Activated CD8-positive, alpha-beta memory T cell treated with anti-CD3 and anti-CD28 coated beads, Interleukin-2, amount 10 ng/mL, durations not matched to agents 7 days and 5 days (primary cell): ENCODE measurements around the gene APOA1. TPM values are rescaled to one million over a fixed set of nuclear protein-coding genes. Genes with fewer than 3 reads are reported as not detected.
A peak's percentile ranks its signal among the peaks of the same experiment; 100 is the strongest.

Experiments used
- ATAC-seq: fragments of 150-1000 bp; cut with Tn5 transposase; one replicate; pipeline ENCODE4 v1.10.0; 2021; ENCODE audit warnings: moderate library complexity
- CTCF ChIA-PET: fragments of 350-600 bp; sonication (Branson Sonifier 250); formaldehyde crosslinking; loops from one replicate; lab custom pipeline; 2021; ENCODE audit warnings: antibody characterized with exemption; lab: Charles Lee
- DNase-seq: peaks from one replicate; pipeline ENCODE4 v3.0.0-alpha.2; 2020
- H3K27ac Mint-ChIP-seq: one replicate; pipeline ENCODE4 v1.8.0; 2021; ENCODE audit warnings: mild to moderate bottlenecking, mixed read lengths
- H3K27me3 Mint-ChIP-seq: one replicate; pipeline ENCODE4 v1.8.0; 2021; ENCODE audit warnings: mixed read lengths
- H3K36me3 Mint-ChIP-seq: one replicate; pipeline ENCODE4 v1.8.0; 2021; ENCODE audit warnings: mild to moderate bottlenecking, mixed read lengths
- H3K4me1 Mint-ChIP-seq: one replicate; pipeline ENCODE4 v1.8.0; 2021; ENCODE audit warnings: mixed read lengths
- H3K4me3 Mint-ChIP-seq: one replicate; pipeline ENCODE4 v1.8.0; 2021; ENCODE audit warnings: mild to moderate bottlenecking, moderate library complexity, mixed read lengths
- H3K9me3 Mint-ChIP-seq: one replicate; pipeline ENCODE4 v1.8.0; 2022; ENCODE audit warnings: low read depth, mixed read lengths
- total RNA-seq, 2 experiments: library from RNA; stranded (reverse); gene quantifications; one replicate each; pipeline ENCODE4 v1.2.3, GENCODE V29; 2021

APOA1 gene
- total RNA-seq, result under 1 TPM in 1 of 2 experiments, not detected in 1; 0.23 TPM

GRCh38 chr11:116837231-116838091, at the start of gene APOA1:
Gene APOA1, minus strand, starts transcription at chr11:116837622. Its CDS starts 235 bp downstream, at chr11:116837387.
- Mint-ChIP-seq H3K36me3 (no peaks in the 10 kb centered on the region), H3K4me1 (peaks cover 12% of the 10 kb centered on the region), H3K9me3 (no peaks in the 10 kb centered on the region), H3K27ac (no peak within 1 kb of the TSS), H3K27me3 (no peaks in the 10 kb centered on the region), H3K4me3 (no peak within 1 kb of the TSS)
- no peak for DNase-seq
- no peak for ATAC-seq
- CTCF ChIA-PET, result interaction anchor here (1.3 to 7.5 kb wide), 7 partner anchors 14 to 257 kb away, joined by 4 to 187 read pairs (median 7); partner anchors contain the start of genes APOA5, BUD13 and ZPR1

- Mint-ChIP-seq H3K4me3 (no peak overlapping the region), H3K4me1 (peaks cover 18% of the 10 kb centered on the region), H3K27me3 (no peaks in the 10 kb centered on the region), H3K27ac (no peak overlapping the region), H3K36me3 (peaks cover 7% of the 10 kb centered on the region), H3K9me3 (no peaks in the 10 kb centered on the region)
- DNase-seq, result no peak
- ATAC-seq, result no peak
- CTCF ChIA-PET, result interaction anchor here (1.6 to 1.9 kb wide), 2 partner anchors 50 to 220 kb away, joined by 4 to 6 read pairs; no protein-coding TSS in a partner anchor
Observed at GRCh38 chr11:116885951-116886655, 48.7 kb upstream of the APOA1 start.

GRCh38 chr11:116882386-116882785, 45.0 kb upstream of the APOA1 start:
- Mint-ChIP-seq H3K9me3 (no peaks in the 10 kb centered on the region), H3K27ac (no peak overlapping the region), H3K4me3 (no peak overlapping the region), H3K4me1 (peaks cover 9% of the 10 kb centered on the region), H3K36me3 (peaks cover 4% of the 10 kb centered on the region), H3K27me3 (no peaks in the 10 kb centered on the region)
- CTCF ChIA-PET, result interaction anchor here (1.2 to 5.2 kb wide), 2 partner anchors 43 to 224 kb away, joined by 3 to 49 read pairs; no protein-coding TSS in a partner anchor
- DNase-seq (no peak), ATAC-seq (no peak)

- ATAC-seq (no peak), DNase-seq (no peak)
- H3K27ac Mint-ChIP-seq, result no peak overlapping the region
- no peaks in the 10 kb centered on the region for H3K9me3 Mint-ChIP-seq
- peaks cover 4% of the 10 kb centered on the region for H3K36me3 Mint-ChIP-seq
- CTCF ChIA-PET, result interaction anchor here (1.3 to 5.2 kb wide), 5 partner anchors 26 to 225 kb away, joined by 3 to 49 read pairs (median 13); partner anchors contain the start of gene APOA5
- no peak overlapping the region for H3K4me3 Mint-ChIP-seq
- no peaks in the 10 kb centered on the region for H3K27me3 Mint-ChIP-seq
- H3K4me1 Mint-ChIP-seq, result peaks cover 9% of the 10 kb centered on the region
Observed at GRCh38 chr11:116881143-116881542, 43.7 kb upstream of the APOA1 start.

- Mint-ChIP-seq H3K4me3 (no peak overlapping the region), H3K4me1 (peaks cover 9% of the 10 kb centered on the region), H3K27me3 (no peaks in the 10 kb centered on the region), H3K36me3 (peaks cover 5% of the 10 kb centered on the region), H3K9me3 (no peaks in the 10 kb centered on the region), H3K27ac (no peak overlapping the region)
- DNase-seq, result no peak
- CTCF ChIA-PET, result interaction anchor here (0.5 to 5.2 kb wide), 25 partner anchors 8 to 347 kb away, joined by 3 to 49 read pairs (median 4); partner anchors contain the start of genes APOA5 and SIK3
- ATAC-seq, result peak; percentile 86
Observed at GRCh38 chr11:116879800-116880625, 42.6 kb upstream of the APOA1 start.

GRCh38 chr11:116876656-116877055, 39.2 kb upstream of the APOA1 start:
- no peak overlapping the region for H3K27ac Mint-ChIP-seq
- CTCF ChIA-PET, result interaction anchor here (0.8 to 1.3 kb wide), 3 partner anchors 11 to 230 kb away, joined by 3 read pairs; no protein-coding TSS in a partner anchor
- no peak overlapping the region for H3K4me3 Mint-ChIP-seq
- peaks cover 5% of the 10 kb centered on the region for H3K4me1 Mint-ChIP-seq
- no peak for ATAC-seq
- no peak for DNase-seq
- no peaks in the 10 kb centered on the region for H3K27me3 Mint-ChIP-seq
- H3K9me3 Mint-ChIP-seq, result no peaks in the 10 kb centered on the region
- peaks cover 16% of the 10 kb centered on the region for H3K36me3 Mint-ChIP-seq

- no peak overlapping the region for H3K27ac Mint-ChIP-seq
Observed at GRCh38 chr11:116875194-116875593, 37.8 kb upstream of the APOA1 start.

GRCh38 chr11:116874251-116874650, 36.8 kb upstream of the APOA1 start:
- no peaks in the 10 kb centered on the region for H3K27me3 Mint-ChIP-seq
- peaks cover 22% of the 10 kb centered on the region for H3K4me1 Mint-ChIP-seq
- no peak for DNase-seq

More at GRCh38 chr11:116875194-116875593, 37.8 kb upstream of the APOA1 start:
- no peaks in the 10 kb centered on the region for H3K9me3 Mint-ChIP-seq
- no peak overlapping the region for H3K4me3 Mint-ChIP-seq
- H3K4me1 Mint-ChIP-seq, result peaks cover 17% of the 10 kb centered on the region
- no peaks in the 10 kb centered on the region for H3K27me3 Mint-ChIP-seq
- CTCF ChIA-PET, result no interaction called here
- DNase-seq, result no peak
- no peak for ATAC-seq
- peaks cover 23% of the 10 kb centered on the region for H3K36me3 Mint-ChIP-seq

GRCh38 chr11:116873381-116873780, 36.0 kb upstream of the APOA1 start:
- Mint-ChIP-seq H3K4me1 (peaks cover 22% of the 10 kb centered on the region), H3K27ac (no peak overlapping the region), H3K36me3 (peaks cover 32% of the 10 kb centered on the region), H3K4me3 (no peak overlapping the region), H3K27me3 (no peaks in the 10 kb centered on the region), H3K9me3 (no peaks in the 10 kb centered on the region)
- CTCF ChIA-PET, result no interaction called here
- no peak for DNase-seq
- no peak for ATAC-seq

More at GRCh38 chr11:116874251-116874650, 36.8 kb upstream of the APOA1 start:
- H3K4me3 Mint-ChIP-seq, result no peak overlapping the region
- no peak overlapping the region for H3K27ac Mint-ChIP-seq
- H3K9me3 Mint-ChIP-seq, result no peaks in the 10 kb centered on the region
- peaks cover 29% of the 10 kb centered on the region for H3K36me3 Mint-ChIP-seq
- ATAC-seq, result no peak
- CTCF ChIA-PET, result no interaction called here

GRCh38 chr11:116871248-116871647, 33.8 kb upstream of the APOA1 start:
- peak overlapping the region; percentile 57 for H3K27ac Mint-ChIP-seq
- ATAC-seq (no peak), DNase-seq (no peak)
- peaks cover 22% of the 10 kb centered on the region for H3K4me1 Mint-ChIP-seq
- no peaks in the 10 kb centered on the region for H3K27me3 Mint-ChIP-seq
- H3K9me3 Mint-ChIP-seq, result no peaks in the 10 kb centered on the region
- CTCF ChIA-PET, result no interaction called here
- H3K36me3 Mint-ChIP-seq, result peaks cover 45% of the 10 kb centered on the region
- no peak overlapping the region for H3K4me3 Mint-ChIP-seq

- no peaks in the 10 kb centered on the region for H3K9me3 Mint-ChIP-seq
- H3K27ac Mint-ChIP-seq, result no peak overlapping the region
- DNase-seq (no peak), ATAC-seq (no peak)
- peaks cover 48% of the 10 kb centered on the region for H3K36me3 Mint-ChIP-seq
- CTCF ChIA-PET, result interaction anchor here (1.1 to 1.3 kb wide), 2 partner anchors 34 to 236 kb away, joined by 3 read pairs; no protein-coding TSS in a partner anchor
- no peaks in the 10 kb centered on the region for H3K27me3 Mint-ChIP-seq
- no peak overlapping the region for H3K4me3 Mint-ChIP-seq
- H3K4me1 Mint-ChIP-seq, result peaks cover 22% of the 10 kb centered on the region
Observed at GRCh38 chr11:116870054-116870453, 32.6 kb upstream of the APOA1 start.

GRCh38 chr11:116869610-116870009, 32.2 kb upstream of the APOA1 start:
- H3K27ac Mint-ChIP-seq, result no peak overlapping the region
- H3K36me3 Mint-ChIP-seq, result peaks cover 46% of the 10 kb centered on the region
- CTCF ChIA-PET, result interaction anchor here (1.1 to 1.3 kb wide), 2 partner anchors 33 to 236 kb away, joined by 3 read pairs; no protein-coding TSS in a partner anchor
- no peak for ATAC-seq
- no peaks in the 10 kb centered on the region for H3K9me3 Mint-ChIP-seq
- H3K4me3 Mint-ChIP-seq, result no peak overlapping the region
- no peak for DNase-seq
- peaks cover 22% of the 10 kb centered on the region for H3K4me1 Mint-ChIP-seq
- no peaks in the 10 kb centered on the region for H3K27me3 Mint-ChIP-seq
